Keratinocyte (primary cell): ENCODE results near the gene SUPT16H.

Experiments used
- CTCF ChIP-seq, 3 experiments: IDR thresholded peaks in 1 of 3; conservative IDR thresholded peaks in 1 of 3; optimal IDR thresholded peaks in 1 of 3; 2 replicates in 2 of 3; 3 replicates in 1 of 3; pipeline versions ENCODE3 to v1.5.1; 2011; ENCODE audit warnings: low read length in 3 of 3, mild to moderate bottlenecking in 3 of 3, moderate library complexity in 2 of 3, control low read depth in 1 of 3, inconsistent platforms in 1 of 3; ENCODE audit not compliant: insufficient read depth in 2 of 3; ENCODE audit errors: extremely low read depth in 1 of 3
- EZH2 ChIP-seq: IDR thresholded peaks from one replicate; pipeline ENCODE4 v1.6.1; 2012; ENCODE audit warnings: inconsistent platforms, mild to moderate bottlenecking, low read length, moderate library complexity

GRCh38 chr14:21382095-21382494 is 1.7 kb downstream of the SUPT16H start:
- TF ChIP-seq CTCF (optimal IDR thresholded peaks at IDR 0.05 in 1 of 3, IDR thresholded peaks at IDR 0.05 in 1 of 3, conservative IDR thresholded peaks at IDR 0.05 in 1 of 3; ENCODE audit: extremely low read depth in 1 of 3, insufficient read depth in 2 of 3, low read length in 3 of 3) (no peak), EZH2 (no peak)
